Neuronal stem cell (in vitro differentiated cells): ENCODE measurements around the gene PPP2R5E.

Experiments used
- DNase-seq: peaks from one replicate; pipeline ENCODE4 v3.0.0-alpha.2; 2013; ENCODE audit warnings: low spot score
- H2AFZ ChIP-seq: one replicate; pipeline ENCODE4 v1.6.1; 2013; ENCODE audit warnings: mild to moderate bottlenecking, low read length, inconsistent platforms
- H2AK5ac ChIP-seq: 2 replicates; pipeline ENCODE4 v1.6.1; 2013; ENCODE audit warnings: low read depth, mild to moderate bottlenecking, inconsistent platforms, low read length, moderate library complexity, mixed read lengths
- H2BK120ac ChIP-seq: 2 replicates; pipeline ENCODE4 v1.6.1; 2013; ENCODE audit warnings: low read depth, mild to moderate bottlenecking, inconsistent platforms, low read length, moderate library complexity, mixed read lengths
- H2BK12ac ChIP-seq: one replicate; pipeline ENCODE4 v1.6.1; 2013; ENCODE audit warnings: low read length, inconsistent platforms
- H2BK15ac ChIP-seq: 2 replicates; pipeline ENCODE4 v1.6.1; 2013; ENCODE audit warnings: mild to moderate bottlenecking, low read length, inconsistent platforms, mixed read lengths
- H2BK5ac ChIP-seq: one replicate; pipeline ENCODE4 v1.6.1; 2013; ENCODE audit warnings: inconsistent platforms, mild to moderate bottlenecking, low read length, moderate library complexity
- H3K14ac ChIP-seq: one replicate; pipeline ENCODE4 v1.6.1; 2013; ENCODE audit warnings: low read length, inconsistent platforms
- H3K18ac ChIP-seq: 2 replicates; pipeline ENCODE4 v1.6.1; 2013; ENCODE audit warnings: low read length, inconsistent platforms
- H3K23ac ChIP-seq: 2 replicates; pipeline ENCODE4 v1.6.1; 2013; ENCODE audit warnings: low read depth, mild to moderate bottlenecking, mixed read lengths, low read length, inconsistent platforms; ENCODE audit not compliant: poor library complexity
- H3K27ac ChIP-seq: replicated peaks from 3 replicates; pipeline ENCODE4 v1.5.1; 2013; ENCODE audit warnings: low read length, inconsistent platforms
- H3K27me3 ChIP-seq, 3 experiments: 2 replicates each; pipeline ENCODE4 v1.6.1; 2013; ENCODE audit warnings: low read length in 3 of 3, mild to moderate bottlenecking in 2 of 3, inconsistent platforms in 1 of 3, low read depth in 1 of 3, mixed read lengths in 1 of 3, moderate library complexity in 1 of 3; ENCODE audit not compliant: control insufficient read depth in 3 of 3, insufficient read depth in 3 of 3
- H3K36me3 ChIP-seq, 2 donors: replicated peaks in 1 of 2; 2 replicates each; pipeline ENCODE4 v1.6.1; 2013; ENCODE audit warnings: low read length in 2 of 2; ENCODE audit not compliant: control insufficient read depth in 2 of 2, insufficient read depth in 2 of 2
- H3K4ac ChIP-seq: 2 replicates; pipeline ENCODE4 v1.6.1; 2013; ENCODE audit warnings: inconsistent platforms, mild to moderate bottlenecking, low read length, moderate library complexity
- H3K4me1 ChIP-seq, 2 donors: 1 replicate in 1 of 2; 2 replicates in 1 of 2; pipeline ENCODE4 v1.6.1; 2013; ENCODE audit warnings: low read length in 2 of 2, low read depth in 1 of 2; ENCODE audit not compliant: control insufficient read depth in 2 of 2, insufficient read depth in 1 of 2
- H3K4me2 ChIP-seq: one replicate; pipeline ENCODE4 v1.6.1; 2013; ENCODE audit warnings: mild to moderate bottlenecking, low read length, inconsistent platforms; ENCODE audit not compliant: insufficient read depth, poor library complexity, severe bottlenecking
- H3K4me3 ChIP-seq, 2 donors: 2 replicates each; pipeline ENCODE4 v1.5.1; 2013; ENCODE audit warnings: low read length in 2 of 2, mild to moderate bottlenecking in 2 of 2, inconsistent platforms in 1 of 2, moderate library complexity in 1 of 2
- H3K79me1 ChIP-seq: one replicate; pipeline ENCODE4 v1.6.1; 2013; ENCODE audit warnings: low read depth, mild to moderate bottlenecking, inconsistent platforms, low read length, moderate library complexity
- H3K9ac ChIP-seq: one replicate; pipeline ENCODE4 v1.6.1; 2013; ENCODE audit warnings: mild to moderate bottlenecking, low read depth, low read length, inconsistent platforms; ENCODE audit not compliant: poor library complexity
- H3K9me3 ChIP-seq, 2 donors: replicated peaks in 1 of 2; 2 replicates each; pipeline versions ENCODE3 to v1.6.1; 2013; ENCODE audit warnings: low read length in 2 of 2, mild to moderate bottlenecking in 2 of 2, inconsistent platforms in 1 of 2, low read depth in 1 of 2, mixed read lengths in 1 of 2, moderate library complexity in 1 of 2; ENCODE audit not compliant: control insufficient read depth in 2 of 2, insufficient read depth in 1 of 2
- H4K8ac ChIP-seq: one replicate; pipeline ENCODE4 v1.6.1; 2013; ENCODE audit warnings: low read depth, mild to moderate bottlenecking, inconsistent platforms, low read length, moderate library complexity
- H4K91ac ChIP-seq: one replicate; pipeline ENCODE4 v1.6.1; 2013; ENCODE audit warnings: low read length, low read depth, mild to moderate bottlenecking, inconsistent platforms; ENCODE audit not compliant: poor library complexity
- WGBS, 2 donors: extraction: QIAGEN DNeasy Blood & Tissue Kit; methylation state at CpG; one replicate each; pipeline ENCODE4 v1.1.7; 2013; ENCODE audit warnings: missing lambda C conversion rate in 2 of 2, mixed read lengths in 1 of 2; ENCODE audit not compliant: insufficient read length in 2 of 2, insufficient replicate concordance in 1 of 2; ENCODE audit errors: extremely low coverage in 2 of 2; 5-methylcytosine and 5-hydroxymethylcytosine counted together

The PPP2R5E gene

GRCh38 chr14:63475761-63476160, 67.4 kb downstream of the PPP2R5E start:
- Histone ChIP-seq H2BK15ac (no peak overlapping the region), H3K18ac (no peak overlapping the region), H3K4me3 (no peak overlapping the region), H2BK120ac (no peak overlapping the region), H3K23ac (no peak overlapping the region), H3K4me1 (peaks cover 1 to 4% of the 10 kb centered on the region in 2 donors), H2BK5ac (no peak overlapping the region), H3K36me3 (no peaks in the 10 kb centered on the region), H3K27ac (no peak overlapping the region), H4K91ac (no peak overlapping the region), H3K9me3 (no peaks in the 10 kb centered on the region), H3K79me1 (peaks cover 9% of the 10 kb centered on the region), H2AK5ac (no peak overlapping the region), H2AFZ (no peak overlapping the region), H2BK12ac (no peak overlapping the region), H3K14ac (no peak overlapping the region), H4K8ac (no peak overlapping the region), H3K27me3 (no peaks in the 10 kb centered on the region), H3K4ac (no peak overlapping the region), H3K9ac (no peak overlapping the region), H3K4me2 (no peak overlapping the region)
- no peak for DNase-seq

- no CpG with 5 or more reads among the region's 3 CpGs for whole genome bisulfite sequencing, 2 donors
- Histone ChIP-seq H3K79me1 (peaks cover 5% of the 10 kb centered on the region), H3K23ac (no peak overlapping the region)
Measured at GRCh38 chr14:63474844-63475243, 68.3 kb downstream of the PPP2R5E start.

GRCh38 chr14:63474111-63474510, 69.1 kb downstream of the PPP2R5E start:
- no peak overlapping the region for H3K23ac ChIP-seq
- no peak overlapping the region for H3K27ac ChIP-seq
- no peak overlapping the region for H2AFZ ChIP-seq
- no peak overlapping the region for H2BK15ac ChIP-seq
- peaks cover 1 to 4% of the 10 kb centered on the region in 2 donors for H3K4me1 ChIP-seq
- no peak overlapping the region for H4K8ac ChIP-seq
- no peak overlapping the region for H3K4me2 ChIP-seq
- no peak overlapping the region for H3K4ac ChIP-seq
- H2BK5ac ChIP-seq = no peak overlapping the region
- WGBS, 2 donors = no CpG with 5 or more reads among the region's 3 CpGs
- H3K18ac ChIP-seq = no peak overlapping the region
- H3K27me3 ChIP-seq = no peaks in the 10 kb centered on the region
- no peak overlapping the region for H2BK120ac ChIP-seq
- H3K9me3 ChIP-seq = no peaks in the 10 kb centered on the region
- no peak overlapping the region for H3K4me3 ChIP-seq
- H3K14ac ChIP-seq = no peak overlapping the region
- no peaks in the 10 kb centered on the region for H3K36me3 ChIP-seq
- H3K9ac ChIP-seq = no peak overlapping the region
- no peak for DNase-seq
- H4K91ac ChIP-seq = no peak overlapping the region
- peaks cover 5% of the 10 kb centered on the region for H3K79me1 ChIP-seq
- H2BK12ac ChIP-seq = no peak overlapping the region
- no peak overlapping the region for H2AK5ac ChIP-seq

More at GRCh38 chr14:63474844-63475243, 68.3 kb downstream of the PPP2R5E start:
- no peak for DNase-seq
- Histone ChIP-seq H3K27me3 (no peaks in the 10 kb centered on the region), H3K4me2 (no peak overlapping the region), H2AK5ac (no peak overlapping the region), H3K14ac (no peak overlapping the region), H3K4me3 (no peak overlapping the region), H2AFZ (no peak overlapping the region), H3K36me3 (no peaks in the 10 kb centered on the region), H4K91ac (no peak overlapping the region), H4K8ac (no peak overlapping the region), H3K9ac (no peak overlapping the region), H2BK5ac (no peak overlapping the region), H3K18ac (no peak overlapping the region), H2BK120ac (no peak overlapping the region), H3K27ac (no peak overlapping the region), H3K9me3 (no peaks in the 10 kb centered on the region), H2BK12ac (no peak overlapping the region), H2BK15ac (no peak overlapping the region), H3K4ac (no peak overlapping the region), H3K4me1 (peaks cover 1 to 4% of the 10 kb centered on the region in 2 donors)

- Histone ChIP-seq H3K9me3 (no peaks in the 10 kb centered on the region), H3K9ac (no peak overlapping the region), H2AFZ (no peak overlapping the region), H3K18ac (no peak overlapping the region), H3K4ac (no peak overlapping the region), H2BK5ac (no peak overlapping the region), H2BK15ac (no peak overlapping the region), H3K4me1 (peaks cover 1 to 4% of the 10 kb centered on the region in 2 donors), H2AK5ac (no peak overlapping the region), H3K4me2 (no peak overlapping the region), H3K27me3 (no peaks in the 10 kb centered on the region), H3K4me3 (no peak overlapping the region), H3K23ac (no peak overlapping the region), H2BK12ac (no peak overlapping the region), H3K79me1 (peaks cover 5% of the 10 kb centered on the region), H3K14ac (no peak overlapping the region), H3K27ac (no peak overlapping the region), H4K91ac (no peak overlapping the region), H3K36me3 (no peaks in the 10 kb centered on the region), H4K8ac (no peak overlapping the region), H2BK120ac (no peak overlapping the region)
- WGBS, 2 donors = no CpG with 5 or more reads among the region's 7 CpGs
- DNase-seq = no peak
Measured at GRCh38 chr14:63472986-63473788, 70.0 kb downstream of the PPP2R5E start.
